ENCODE results near the gene AFAP1L2. TPM values are rescaled to one million over a fixed set of nuclear protein-coding genes. Genes with fewer than 3 reads are reported as not detected.

AFAP1L2 gene
- total RNA-seq, 1 experiment from 2014 or later, result not detected

- no peak for DNase-seq (ENCODE audit: extremely low read depth, low read depth)
These were observed 126.0 kb downstream of the AFAP1L2 start for GRCh38 chr10:114278140-114278883.

GRCh38 chr10:114276671-114277070 lies 127.6 kb downstream of the AFAP1L2 start:
- DNase-seq (ENCODE audit: extremely low read depth, low read depth), result no peak

- no peak for DNase-seq (ENCODE audit: extremely low read depth, low read depth)
These were observed 128.2 kb downstream of the AFAP1L2 start for GRCh38 chr10:114276066-114276465.

- no peak for DNase-seq (ENCODE audit: extremely low read depth, low read depth)
These were observed 129.5 kb downstream of the AFAP1L2 start for GRCh38 chr10:114274616-114275453.

GRCh38 chr10:114273910-114274309 lies 130.4 kb downstream of the AFAP1L2 start:
- DNase-seq (ENCODE audit: extremely low read depth, low read depth), result no peak

- no peak for DNase-seq (ENCODE audit: extremely low read depth, low read depth)
These were observed 131.6 kb downstream of the AFAP1L2 start for GRCh38 chr10:114272696-114273095.

GRCh38 chr10:114271779-114272167 lies 132.5 kb downstream of the AFAP1L2 start:
- peak; percentile 12 for DNase-seq (ENCODE audit: extremely low read depth, low read depth)

GRCh38 chr10:114271075-114271778 lies 133.1 kb downstream of the AFAP1L2 start:
- no peak for DNase-seq (ENCODE audit: extremely low read depth, low read depth)

GRCh38 chr10:114266521-114266920 lies 137.8 kb downstream of the AFAP1L2 start:
- no peak for DNase-seq (ENCODE audit: extremely low read depth, low read depth)

GRCh38 chr10:114265392-114266053 lies 138.8 kb downstream of the AFAP1L2 start:
- no peak for DNase-seq (ENCODE audit: extremely low read depth, low read depth)

GRCh38 chr10:114262496-114262895 lies 141.8 kb downstream of the AFAP1L2 start:
- DNase-seq (ENCODE audit: extremely low read depth, low read depth), result no peak

GRCh38 chr10:114261076-114261475 lies 143.2 kb downstream of the AFAP1L2 start:
- DNase-seq (ENCODE audit: extremely low read depth, low read depth), result no peak

- DNase-seq (ENCODE audit: extremely low read depth, low read depth), result no peak
These were observed 143.9 kb downstream of the AFAP1L2 start for GRCh38 chr10:114260366-114260765.

- DNase-seq (ENCODE audit: extremely low read depth, low read depth), result no peak
These were observed 144.5 kb downstream of the AFAP1L2 start for GRCh38 chr10:114259824-114260223.

- DNase-seq (ENCODE audit: extremely low read depth, low read depth), result no peak
These were observed 145.9 kb downstream of the AFAP1L2 start for GRCh38 chr10:114258274-114258840.

- no peak for DNase-seq (ENCODE audit: extremely low read depth, low read depth)
These were observed 146.8 kb downstream of the AFAP1L2 start for GRCh38 chr10:114257498-114257897.

GRCh38 chr10:114256822-114257221 lies 147.5 kb downstream of the AFAP1L2 start:
- DNase-seq (ENCODE audit: extremely low read depth, low read depth), result no peak

GRCh38 chr10:114256008-114256765 lies 148.1 kb downstream of the AFAP1L2 start:
- no peak for DNase-seq (ENCODE audit: extremely low read depth, low read depth)

GRCh38 chr10:114255227-114255626 lies 149.1 kb downstream of the AFAP1L2 start:
- no peak for DNase-seq (ENCODE audit: extremely low read depth, low read depth)

- DNase-seq (ENCODE audit: extremely low read depth, low read depth), result no peak
These were observed 151.4 kb downstream of the AFAP1L2 start for GRCh38 chr10:114252883-114253282.
